Endothelial cell (in vitro differentiated cells): ENCODE data around the gene POP7. TPM values are rescaled to one million over a fixed set of nuclear protein-coding genes. Genes with fewer than 3 reads are reported as not detected.

Experiments used
- DNase-seq: peaks from one replicate; pipeline ENCODE4 v3.0.0; 2021; ENCODE audit warnings: low spot score
- H3K27ac Mint-ChIP-seq: one replicate; pipeline ENCODE4 v1.8.0; 2021; ENCODE audit warnings: mixed read lengths, inconsistent platforms; ENCODE audit not compliant: unreplicated experiment
- H3K27me3 Mint-ChIP-seq: one replicate; pipeline ENCODE4 v1.8.0; 2021; ENCODE audit warnings: mild to moderate bottlenecking, moderate library complexity, mixed read lengths, inconsistent platforms; ENCODE audit not compliant: unreplicated experiment
- H3K36me3 Mint-ChIP-seq: one replicate; pipeline ENCODE4 v1.8.0; 2021; ENCODE audit warnings: mild to moderate bottlenecking, low read depth, mixed read lengths, inconsistent platforms; ENCODE audit not compliant: unreplicated experiment
- H3K4me1 Mint-ChIP-seq: one replicate; pipeline ENCODE4 v1.8.0; 2021; ENCODE audit warnings: mild to moderate bottlenecking, mixed read lengths, inconsistent platforms; ENCODE audit not compliant: unreplicated experiment
- H3K4me3 Mint-ChIP-seq: one replicate; pipeline ENCODE4 v1.8.0; 2021; ENCODE audit warnings: mild to moderate bottlenecking, mixed read lengths, inconsistent platforms; ENCODE audit not compliant: unreplicated experiment
- H3K9me3 Mint-ChIP-seq: one replicate; pipeline ENCODE4 v1.8.0; 2021; ENCODE audit warnings: mixed read lengths, inconsistent platforms; ENCODE audit not compliant: unreplicated experiment
- CTCF ChIP-seq: fragments of 200-600 bp; sonication (generic); IDR thresholded peaks from one replicate; pipeline ENCODE4 v1.5.0; 2021; ENCODE audit warnings: antibody characterized with exemption; ENCODE audit not compliant: unreplicated experiment
- total RNA-seq: library from RNA; stranded (reverse); fragmentation: NEBNext Ultra II Directional; extraction: Animal tissue kit (Norgen Biotek cat#: 25700); gene quantifications from one replicate; pipeline ENCODE4 v1.2.1, GENCODE V29; 2021; ENCODE audit not compliant: unreplicated experiment

Gene POP7
- total RNA-seq, 1 donor from 2014 or later = 30.6 TPM

- peaks cover 5% of the 10 kb centered on the region for H3K4me1 Mint-ChIP-seq
- no peak for TF ChIP-seq CTCF
- no peaks in the 10 kb centered on the region for H3K9me3 Mint-ChIP-seq
- H3K27me3 Mint-ChIP-seq = peaks cover 12% of the 10 kb centered on the region
- H3K27ac Mint-ChIP-seq = no peak overlapping the region
- no peak for DNase-seq
- H3K36me3 Mint-ChIP-seq = peaks cover 17% of the 10 kb centered on the region
- H3K4me3 Mint-ChIP-seq = no peak overlapping the region
Observed at GRCh38 chr7:100680576-100681271, 25.2 kb upstream of the POP7 start.

GRCh38 chr7:100681491-100682227 lies 24.3 kb upstream of the POP7 start:
- DNase-seq = no peak
- no peak for TF ChIP-seq CTCF
- H3K36me3 Mint-ChIP-seq = peaks cover 17% of the 10 kb centered on the region
- peaks cover 2% of the 10 kb centered on the region for H3K4me1 Mint-ChIP-seq
- no peak overlapping the region for H3K4me3 Mint-ChIP-seq
- no peak overlapping the region for H3K27ac Mint-ChIP-seq
- H3K27me3 Mint-ChIP-seq = peaks cover 13% of the 10 kb centered on the region
- no peaks in the 10 kb centered on the region for H3K9me3 Mint-ChIP-seq

- no peaks in the 10 kb centered on the region for H3K9me3 Mint-ChIP-seq
- no peak for DNase-seq
- H3K4me1 Mint-ChIP-seq = peaks cover 2% of the 10 kb centered on the region
- no peak for TF ChIP-seq CTCF
- H3K27ac Mint-ChIP-seq = no peak overlapping the region
- H3K4me3 Mint-ChIP-seq = no peak overlapping the region
- H3K36me3 Mint-ChIP-seq = peaks cover 17% of the 10 kb centered on the region
- peaks cover 14% of the 10 kb centered on the region for H3K27me3 Mint-ChIP-seq
Observed at GRCh38 chr7:100682228-100682741, 23.6 kb upstream of the POP7 start.

- H3K9me3 Mint-ChIP-seq = no peaks in the 10 kb centered on the region
- H3K27me3 Mint-ChIP-seq = peaks cover 12% of the 10 kb centered on the region
- H3K27ac Mint-ChIP-seq = no peak overlapping the region
- H3K4me1 Mint-ChIP-seq = no peaks in the 10 kb centered on the region
- TF ChIP-seq CTCF = no peak
- no peak for DNase-seq
- H3K4me3 Mint-ChIP-seq = no peak overlapping the region
- H3K36me3 Mint-ChIP-seq = peaks cover 14% of the 10 kb centered on the region
Observed at GRCh38 chr7:100682991-100683658, 22.8 kb upstream of the POP7 start.
